CD4-positive, alpha-beta T cell treated with Interleukin-15 for 1 hour (primary cell): ENCODE data around the gene EFCAB11.
"Not testable (repeated sequence)": the region's sequence is repeated elsewhere in the genome, so short reads cannot be mapped to it uniquely, and the experiment has no call there.

Experiments
- DNase-seq: peaks from one replicate; pipeline ENCODE4 v3.0.0-alpha.2; 2020

Gene EFCAB11

DNA sequence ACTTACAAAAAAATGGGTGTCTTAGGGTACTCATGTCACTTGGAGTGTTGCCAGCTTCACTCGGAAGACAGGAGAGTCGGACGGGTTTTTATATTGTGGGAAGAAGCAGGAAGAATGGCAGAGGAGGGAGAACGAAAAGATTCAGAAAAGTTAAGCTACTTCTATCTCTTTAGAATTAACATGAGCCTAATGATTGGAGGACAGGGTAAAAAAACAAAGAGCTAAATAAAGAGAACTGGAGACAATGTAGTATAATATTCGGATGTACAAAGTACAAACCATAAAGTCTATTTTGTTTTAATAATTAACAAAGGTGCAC, 43.9 kb downstream of the EFCAB11 start:
- DNase-seq, result no peak

- no peak for DNase-seq
Observed at GRCh38 chr14:89909586-89909985, 44.9 kb downstream of the EFCAB11 start.

DNA sequence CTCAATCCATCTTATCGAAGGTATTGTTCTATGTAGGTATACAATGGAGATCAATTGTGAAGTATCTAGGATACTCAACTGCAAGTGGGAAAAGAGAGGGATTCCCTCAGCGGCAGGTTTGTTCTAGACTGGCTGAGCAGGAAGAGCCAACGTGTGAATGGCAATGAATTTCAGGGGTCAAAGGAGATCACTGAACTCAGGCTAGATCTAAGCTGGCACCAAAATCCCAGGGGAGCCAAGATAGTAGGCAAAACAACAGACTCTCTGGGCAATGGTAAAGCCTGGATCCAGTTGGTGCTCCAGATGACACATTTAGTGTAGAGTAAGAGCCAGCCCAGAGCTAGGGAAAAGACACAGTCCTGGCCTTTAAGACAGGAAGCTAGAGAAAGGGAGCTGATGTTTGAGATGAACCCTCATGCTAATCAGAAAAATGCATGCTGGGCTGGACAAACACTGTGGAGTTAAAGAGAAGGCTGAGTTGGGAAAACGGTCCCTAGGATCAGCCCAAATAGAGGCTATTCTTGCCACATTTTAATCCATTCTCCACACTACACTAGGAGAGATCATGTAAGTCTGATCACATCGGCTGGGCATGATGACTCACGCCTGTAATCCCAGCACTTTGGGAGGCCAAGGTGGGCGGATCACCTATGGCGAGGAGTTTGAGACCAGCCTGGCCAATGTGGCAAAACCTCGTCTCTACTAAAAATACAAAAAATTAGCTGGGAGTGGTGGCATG, 45.6 kb downstream of the EFCAB11 start:
- no peak for DNase-seq

DNA sequence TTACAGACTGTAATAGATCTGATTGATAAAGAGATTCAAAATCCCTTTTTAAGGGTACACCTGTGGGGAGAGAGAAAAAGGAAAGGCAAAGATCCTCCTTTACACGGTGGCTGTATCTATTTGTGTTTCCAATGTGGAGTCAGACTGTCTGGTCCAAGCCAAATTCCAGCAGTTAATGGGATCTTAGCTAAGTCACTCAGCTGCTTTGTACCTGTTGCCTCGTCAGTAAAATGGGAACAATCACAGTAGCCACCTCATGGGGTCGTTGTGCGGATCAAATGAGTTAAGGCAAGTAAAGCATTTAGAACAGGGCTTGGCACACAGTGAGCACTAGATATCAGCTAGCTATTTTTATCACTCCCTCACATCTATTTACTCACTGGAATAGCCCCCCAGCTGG, 46.9 kb downstream of the EFCAB11 start:
- no peak for DNase-seq

DNA sequence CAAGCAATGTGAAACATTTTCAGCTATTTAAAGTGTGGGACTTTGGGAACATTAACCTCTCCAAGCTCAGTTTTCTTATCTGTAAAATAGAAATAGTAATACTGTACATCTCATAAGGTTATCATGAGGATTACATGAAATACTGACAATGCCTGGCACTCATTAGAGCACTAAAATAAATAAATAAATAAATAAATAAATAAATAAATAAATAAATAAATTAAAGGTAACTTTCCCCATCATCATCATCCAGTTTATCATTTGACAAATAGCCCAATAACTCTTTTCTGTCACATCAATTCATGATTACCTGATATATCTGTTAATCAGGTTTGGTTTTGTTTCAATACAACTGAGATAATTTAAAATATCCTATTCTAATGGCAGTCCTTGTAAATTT, 48.5 kb downstream of the EFCAB11 start:
- no peak for DNase-seq

DNA sequence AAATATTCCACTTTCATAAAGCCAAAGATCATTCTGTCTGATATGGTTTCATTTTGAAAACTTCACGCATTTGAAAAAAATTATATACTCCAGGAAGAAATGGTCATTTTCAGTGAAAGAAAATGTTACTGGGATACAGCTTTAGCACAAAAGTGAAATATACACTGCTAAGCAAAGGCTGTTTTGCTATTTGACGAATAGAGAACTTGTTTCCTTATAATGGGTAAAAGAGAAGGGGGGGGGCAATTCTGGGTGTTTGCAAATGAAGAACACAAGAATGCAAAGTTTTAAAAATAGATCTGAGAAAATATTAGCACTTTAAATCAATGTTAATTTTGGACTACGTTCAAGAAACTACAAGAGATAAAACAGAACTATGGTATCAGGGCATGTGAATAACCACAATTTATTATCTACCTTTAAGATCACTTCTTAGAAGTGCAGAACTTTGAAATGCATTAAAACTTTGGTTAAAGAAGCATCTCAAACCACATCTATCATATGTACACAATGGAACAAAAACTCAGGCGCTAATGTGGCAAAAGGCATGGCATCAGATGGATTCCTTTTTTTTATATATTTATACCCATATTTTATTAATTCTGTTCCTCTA, 51.1 kb downstream of the EFCAB11 start:
- no peak for DNase-seq

DNA sequence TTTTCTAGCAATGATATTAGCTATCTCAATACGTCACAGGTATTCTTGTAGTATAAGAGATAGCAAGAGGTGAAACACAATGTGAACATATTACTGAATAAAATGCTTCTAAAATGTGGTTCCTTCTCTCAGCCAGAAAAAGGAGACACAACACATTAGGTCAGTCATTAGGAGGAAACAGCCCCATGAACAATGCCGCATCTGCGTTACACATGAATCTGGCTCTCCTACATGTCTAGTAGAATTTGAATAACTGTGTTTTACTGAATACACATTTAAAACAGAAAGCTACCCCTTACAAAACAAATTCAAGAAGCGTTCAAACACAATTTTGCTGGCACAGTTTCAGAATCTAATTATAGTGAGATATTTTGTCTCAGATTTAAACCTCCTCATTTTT, 51.6 kb downstream of the EFCAB11 start:
- DNase-seq, result no peak

DNA sequence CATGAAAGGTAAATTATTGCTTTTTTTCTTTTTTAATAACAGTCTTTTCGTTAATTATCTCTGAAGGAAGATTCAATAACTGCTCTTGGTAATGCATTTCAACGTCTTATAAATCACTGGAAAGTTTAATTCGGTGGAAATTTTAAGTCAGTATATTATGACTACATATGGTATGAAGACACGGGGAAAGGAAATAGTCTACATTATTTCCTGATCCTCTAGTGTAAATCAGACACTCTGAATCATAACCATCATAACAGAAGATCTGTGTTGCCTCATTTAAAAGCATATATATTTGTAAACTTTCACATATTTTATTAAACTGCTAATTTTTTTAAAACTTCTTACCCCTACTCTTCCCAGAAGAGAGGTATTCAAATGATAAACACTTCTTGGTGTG, 53.7 kb downstream of the EFCAB11 start:
- no peak for DNase-seq

DNA sequence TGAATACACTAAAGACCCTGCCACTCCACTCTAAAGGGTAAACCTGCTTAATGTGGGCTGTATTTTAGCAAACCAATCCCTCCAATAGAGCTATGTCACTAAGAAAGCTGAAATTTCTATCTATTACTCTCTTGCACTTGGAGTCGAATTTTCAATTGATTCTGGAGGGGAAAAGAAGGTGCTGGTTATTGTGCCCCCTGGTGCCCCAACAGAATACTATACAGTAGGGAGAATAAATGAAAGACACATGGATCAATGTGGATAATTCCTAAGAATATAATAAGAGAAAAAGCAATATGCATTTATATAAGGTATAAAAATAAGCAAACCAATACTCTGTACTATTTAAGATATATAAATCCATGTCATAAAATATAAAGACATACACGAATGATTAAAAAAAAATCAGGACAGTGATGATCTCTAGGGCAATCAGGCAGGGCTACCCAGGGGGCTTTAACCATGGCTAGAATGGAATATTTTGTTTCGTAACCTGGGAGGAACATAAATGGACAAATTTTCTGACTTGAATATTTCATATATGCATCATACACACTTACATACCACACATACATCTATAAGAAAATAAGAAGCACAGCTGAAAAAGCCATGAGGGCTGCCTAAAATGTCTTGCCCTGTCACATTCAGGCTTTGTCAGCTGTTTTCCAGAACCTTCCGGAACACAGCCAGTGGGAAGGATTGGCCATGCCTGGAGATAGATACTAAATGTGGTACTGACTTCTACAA, 54.4 kb downstream of the EFCAB11 start:
- no peak for DNase-seq

- no peak for DNase-seq
Observed at GRCh38 chr14:89899291-89899690, 55.2 kb downstream of the EFCAB11 start.

GRCh38 chr14:89893388-89893787, 61.1 kb downstream of the EFCAB11 start:
- DNase-seq, result not testable (repeated sequence)

DNA sequence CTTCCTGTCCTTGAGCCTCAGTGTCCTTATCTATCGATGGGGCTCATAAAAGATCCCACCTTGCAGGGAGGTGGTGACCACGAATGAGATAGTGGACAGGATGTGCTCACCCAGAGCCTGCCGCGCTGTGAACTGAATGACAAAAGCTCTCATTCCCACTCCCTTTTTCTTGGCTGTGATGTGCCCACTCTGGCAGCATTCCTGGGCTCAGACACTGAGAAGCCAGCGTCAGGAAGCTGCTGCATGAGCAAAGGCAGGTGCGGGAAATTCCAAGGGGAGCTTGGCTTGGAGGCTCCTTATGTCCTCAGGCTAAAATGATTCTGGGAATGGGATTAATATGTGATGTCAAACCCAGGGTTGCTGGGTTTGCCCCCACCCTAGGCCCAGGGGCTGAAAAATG, 61.6 kb downstream of the EFCAB11 start:
- DNase-seq, result no peak

DNA sequence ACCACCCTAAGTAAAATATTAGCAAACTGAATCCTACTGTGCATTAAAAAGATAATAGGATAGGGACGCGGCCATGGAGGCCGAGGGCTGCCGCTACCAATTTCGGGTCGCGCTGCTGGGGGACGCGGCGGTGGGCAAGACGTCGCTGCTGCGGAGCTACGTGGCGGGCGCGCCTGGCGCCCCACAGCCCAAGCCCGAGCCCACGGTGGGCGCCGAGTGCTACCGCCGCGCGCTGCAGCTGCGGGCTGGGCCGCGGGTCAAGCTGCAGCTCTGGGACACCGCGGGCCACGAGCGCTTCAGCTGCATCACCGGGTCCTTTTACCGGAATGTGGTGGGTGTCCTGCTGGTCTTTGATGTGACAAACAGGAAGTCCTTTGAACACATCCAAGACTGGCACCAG, 62.8 kb downstream of the EFCAB11 start:
- not testable (repeated sequence) for DNase-seq

GRCh38 chr14:89891055-89891454, 63.5 kb downstream of the EFCAB11 start:
- no peak for DNase-seq

DNA sequence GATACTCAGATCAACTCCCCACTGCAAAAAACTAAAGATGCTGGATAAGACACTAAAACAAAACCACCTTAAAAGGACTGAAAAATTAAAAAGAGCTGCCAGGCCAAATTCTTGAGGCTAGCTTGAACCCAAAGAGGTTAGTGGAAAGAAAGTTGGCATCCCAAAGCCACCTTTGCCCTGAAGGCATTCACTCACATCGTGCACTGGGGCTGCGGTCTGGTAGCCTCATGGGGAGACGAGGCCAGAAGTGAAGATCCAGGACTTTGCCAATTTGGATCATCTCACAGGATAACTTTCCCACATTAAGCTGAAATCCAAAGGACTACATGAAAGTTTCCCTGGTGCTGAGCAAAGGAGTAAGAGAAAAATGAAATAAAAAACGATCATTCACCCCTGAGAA, 63.9 kb downstream of the EFCAB11 start:
- no peak for DNase-seq

DNA sequence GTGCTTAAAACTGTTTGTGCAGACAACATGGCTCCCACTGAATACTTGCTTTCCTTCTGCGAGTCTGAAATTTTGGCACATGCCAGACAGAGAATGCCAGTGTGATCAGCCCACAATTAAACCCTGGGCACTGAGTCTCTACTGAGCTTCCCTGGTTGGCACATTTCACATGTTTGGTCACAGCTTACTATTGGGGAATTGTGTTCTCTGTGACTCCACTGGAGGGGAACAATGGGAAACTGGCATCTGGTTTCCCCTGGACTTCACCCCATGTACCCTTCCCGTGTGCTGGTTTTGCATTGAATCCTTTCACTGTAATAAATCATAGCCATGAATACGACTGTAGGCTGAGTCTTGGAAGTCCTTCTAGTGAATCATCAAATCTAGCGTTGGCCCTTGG, 64.9 kb downstream of the EFCAB11 start:
- no peak for DNase-seq

DNA sequence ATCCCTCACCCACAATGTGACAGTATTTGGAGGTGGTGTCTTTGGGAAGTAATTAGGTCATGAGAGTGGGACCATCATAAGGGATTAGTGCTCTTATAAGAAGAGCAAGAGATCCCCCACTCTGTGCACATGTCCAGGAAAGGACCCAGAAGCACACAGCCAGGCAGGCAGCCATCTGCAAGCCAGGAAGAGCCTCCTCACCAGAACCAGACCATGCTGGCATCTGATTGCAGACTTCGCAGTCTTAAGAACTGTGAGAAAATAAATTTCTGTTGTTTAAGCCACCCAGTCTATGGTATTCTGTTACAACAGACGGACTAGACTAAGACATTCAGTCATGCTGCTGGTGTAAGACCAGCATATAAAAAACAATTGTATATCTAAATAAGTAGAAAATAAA, 69.8 kb downstream of the EFCAB11 start:
- no peak for DNase-seq

- DNase-seq, result no peak
Observed at GRCh38 chr14:89881839-89882238, 72.7 kb downstream of the EFCAB11 start.

DNA sequence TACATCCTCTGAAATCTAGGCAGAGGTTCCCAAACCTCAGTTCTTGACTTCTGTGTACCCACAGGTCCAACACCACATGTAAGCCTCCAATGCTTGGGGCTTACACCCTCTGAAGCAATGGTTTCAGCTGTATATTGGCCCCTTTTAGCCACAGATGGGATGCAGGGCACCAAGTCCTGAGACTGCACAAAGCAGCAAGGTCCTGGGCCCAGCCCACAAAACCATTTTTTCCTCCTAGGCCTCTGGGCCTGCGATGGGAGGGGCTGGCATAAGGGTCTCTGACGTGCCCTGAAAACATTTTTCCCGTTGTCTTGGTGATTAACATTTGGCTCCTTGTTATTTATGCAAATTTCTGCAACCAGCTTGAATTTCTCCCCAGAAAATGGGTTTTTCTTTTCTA, 80.4 kb downstream of the EFCAB11 start:
- not testable (repeated sequence) for DNase-seq

GRCh38 chr14:89870316-89870715, 84.2 kb downstream of the EFCAB11 start:
- no peak for DNase-seq

- DNase-seq, result no peak
Observed at GRCh38 chr14:89869606-89870005, 84.9 kb downstream of the EFCAB11 start.

GRCh38 chr14:89866458-89866857, 88.1 kb downstream of the EFCAB11 start:
- no peak for DNase-seq

- no peak for DNase-seq
Observed at GRCh38 chr14:89865153-89865552, 89.4 kb downstream of the EFCAB11 start.

GRCh38 chr14:89862856-89863255, 91.7 kb downstream of the EFCAB11 start:
- DNase-seq, result no peak
